Measurements from ENCODE around the gene DCAKD. TPM values are rescaled to one million over a fixed set of nuclear protein-coding genes. Genes with fewer than 3 reads are reported as not detected.

The DCAKD gene
- total RNA-seq, 1 experiment from 2014 or later = 48.3 TPM

- Histone ChIP-seq H3K79me1 (ENCODE audit: insufficient read depth, low read depth, low read length, poor library complexity, severe bottlenecking) (no peaks in the 10 kb centered on the region), H2AK5ac (ENCODE audit: insufficient read length, low read length) (no peak overlapping the region), H2BK20ac (ENCODE audit: low read depth, low read length, poor library complexity, severe bottlenecking) (no peak overlapping the region), H3K79me2 (ENCODE audit: insufficient read depth, low read length) (no peaks in the 10 kb centered on the region), H3K4me2 (ENCODE audit: insufficient read depth, insufficient read length, low read length) (peak overlapping the region; percentile 33), H2BK5ac (ENCODE audit: insufficient read length, low read length) (no peak overlapping the region), H3K27ac (ENCODE audit: insufficient read length, low read depth, low read length) (no peak overlapping the region), H3T11ph (ENCODE audit: low read length) (no peak overlapping the region), H3K4ac (ENCODE audit: low read depth, low read length) (no peak overlapping the region), H3K4me1 (ENCODE audit: insufficient read depth, low read length) (no peaks in the 10 kb centered on the region; the same call in 1 of the 2 replicates), H3K9me3 (ENCODE audit: control insufficient read depth, low read depth, low read length) (no peaks in the 10 kb centered on the region), H3K9ac (ENCODE audit: extremely low read depth, insufficient read length, low read length) (no peak overlapping the region), H2AFZ (ENCODE audit: low read length) (no peak overlapping the region), H3K23me2 (ENCODE audit: insufficient read length, low read depth, low read length, poor library complexity, severe bottlenecking) (peaks cover 14% of the 10 kb centered on the region), H4K20me1 (ENCODE audit: control insufficient read depth, insufficient read depth, insufficient read length) (peaks cover 2% of the 10 kb centered on the region), H4K8ac (replicated peaks; ENCODE audit: insufficient read length, low read depth, low read length) (no peak overlapping the region), H4K5ac (ENCODE audit: insufficient read length, low read depth, low read length) (no peak overlapping the region), H2BK15ac (ENCODE audit: low read depth, low read length) (no peak overlapping the region), H4K91ac (ENCODE audit: insufficient read length, low read depth, low read length) (no peak overlapping the region), H3K23ac (ENCODE audit: insufficient read length, low read depth, low read length) (no peak overlapping the region), H2BK120ac (ENCODE audit: low read depth, low read length, poor library complexity, severe bottlenecking) (no peak overlapping the region), H2BK12ac (ENCODE audit: insufficient read length, low read depth, low read length) (no peak overlapping the region), H3K27me3 (ENCODE audit: insufficient read depth, low read length) (peaks cover 24% of the 10 kb centered on the region; the same call in 1 of the 2 replicates), H3K14ac (ENCODE audit: insufficient read depth, low read length) (no peak overlapping the region), H3K18ac (ENCODE audit: insufficient read length, low read depth, low read length) (no peak overlapping the region), H3K56ac (ENCODE audit: insufficient read length, low read depth, low read length) (no peak overlapping the region)
- peak; percentile 44; the same call in 2 of the 3 replicates for TF ChIP-seq CTCF (conservative IDR thresholded peaks at IDR 0.05)
- peaks cover 29 to 43% of the 10 kb centered on the region in 2 experiments for H3K4me1 Mint-ChIP-seq
- peak overlapping the region; percentile 79 to 92 for H3K4me3 Mint-ChIP-seq
- H3K27ac Mint-ChIP-seq = no peak overlapping the region
- H3K36me3 Mint-ChIP-seq (ENCODE audit: insufficient read depth in 1 of 3, low read depth in 3 of 3) = peaks cover 2 to 9% (median 4%) of the 10 kb centered on the region in 3 experiments; a peak in 6 of 7 replicates
- peaks cover 47% of the 10 kb centered on the region for H3K27me3 Mint-ChIP-seq (ENCODE audit: low read depth)
- no peak for DNase-seq
- no CpG with 5 or more reads among the region's 82 CpGs for WGBS (ENCODE audit: extremely low coverage, insufficient read length, low lambda C conversion rate)
- no peaks in the 10 kb centered on the region; a peak in 2 of 5 replicates for H3K9me3 Mint-ChIP-seq
Observed at GRCh38 chr17:45018848-45019711, 32.4 kb downstream of the DCAKD start.

Data from H9 (cell line).